WTC11 (cell line): Measurements from ENCODE around the gene RTL1. TPM values are rescaled to one million over a fixed set of nuclear protein-coding genes. Genes with fewer than 3 reads are reported as not detected.
A peak's percentile ranks its signal among the peaks of the same experiment; 100 is the strongest.

Experiments used
- ATAC-seq: fragments of 200-7000 bp; cut with Tn5 transposase; 2 replicates; pipeline ENCODE4 v1.10.0; 2021; ENCODE audit warnings: mild to moderate bottlenecking, moderate library complexity
- CTCF ChIA-PET: fragments of 300-600 bp; sonication (Branson Sonifier 250); formaldehyde crosslinking; loops from one replicate; lab custom pipeline; 2021; ENCODE audit warnings: antibody characterized with exemption; lab: Charles Lee
- POLR2A ChIA-PET: fragments of 350-600 bp; sonication (Branson Sonifier 250); formaldehyde crosslinking; loops from one replicate; lab custom pipeline; 2021; ENCODE audit warnings: antibody characterized with exemption; lab: Charles Lee
- DNase-seq: peaks from one replicate; pipeline ENCODE4 v3.0.0; 2021; ENCODE audit warnings: low spot score
- H3K27ac Mint-ChIP-seq: 2 replicates; pipeline ENCODE4 v1.8.0; 2021; ENCODE audit warnings: mixed read lengths
- H3K27me3 Mint-ChIP-seq: 2 replicates; pipeline ENCODE4 v1.8.0; 2021; ENCODE audit warnings: low read depth, mild to moderate bottlenecking, moderate library complexity, mixed read lengths
- H3K36me3 Mint-ChIP-seq: 2 replicates; pipeline ENCODE4 v1.8.0; 2021; ENCODE audit warnings: mixed read lengths
- H3K4me1 Mint-ChIP-seq: 2 replicates; pipeline ENCODE4 v1.8.0; 2022; ENCODE audit warnings: mixed read lengths
- H3K4me3 Mint-ChIP-seq: 2 replicates; pipeline ENCODE4 v1.8.0; 2021; ENCODE audit warnings: mild to moderate bottlenecking, moderate library complexity, mixed read lengths
- H3K9me3 Mint-ChIP-seq: 2 replicates; pipeline ENCODE4 v1.8.0; 2021; ENCODE audit warnings: mixed read lengths
- EMX1 ChIP-seq: fragments of 250-450 bp; sonication (Bioruptor Pico); IDR thresholded peaks from 2 replicates; pipeline ENCODE4 v1.8.0; 2021; ENCODE audit warnings: mild to moderate bottlenecking
- ESRRA ChIP-seq: sonication (generic); formaldehyde crosslinking; IDR thresholded peaks from 2 replicates; pipeline ENCODE4 v1.8.1; 2022; ENCODE audit warnings: mild to moderate bottlenecking, missing genetic modification reagents, borderline replicate concordance
- GABPB1 ChIP-seq: sonication (generic); formaldehyde crosslinking; IDR thresholded peaks from 2 replicates; pipeline ENCODE4 v1.8.1; 2023; ENCODE audit warnings: mild to moderate bottlenecking, missing genetic modification reagents
- JUN ChIP-seq: sonication (generic); formaldehyde crosslinking; IDR thresholded peaks from 2 replicates; pipeline ENCODE4 v1.8.0; 2023; ENCODE audit warnings: mild to moderate bottlenecking, missing genetic modification reagents
- MYBL2 ChIP-seq: sonication (generic); formaldehyde crosslinking; IDR thresholded peaks from 2 replicates; pipeline ENCODE4 v1.8.1; 2023; ENCODE audit warnings: mild to moderate bottlenecking, moderate library complexity, missing genetic modification reagents
- NFYB ChIP-seq: sonication (generic); formaldehyde crosslinking; conservative IDR thresholded peaks from 2 replicates; pipeline ENCODE4 v1.8.0; 2022; ENCODE audit warnings: low read depth, missing genetic modification reagents
- NR3C1 ChIP-seq: sonication (generic); formaldehyde crosslinking; conservative IDR thresholded peaks from 2 replicates; pipeline ENCODE4 v1.8.1; 2023; ENCODE audit warnings: low read depth, mild to moderate bottlenecking, missing genetic modification reagents
- RELA ChIP-seq: sonication (generic); formaldehyde crosslinking; IDR thresholded peaks from 2 replicates; pipeline ENCODE4 v1.8.1; 2022; ENCODE audit warnings: missing genetic modification reagents, mild to moderate bottlenecking, borderline replicate concordance
- RORB ChIP-seq: fragments of 250-450 bp; sonication (Bioruptor Pico); IDR thresholded peaks from 2 replicates; pipeline ENCODE4 v1.9.0; 2021; ENCODE audit warnings: mild to moderate bottlenecking
- TCF7 ChIP-seq: sonication (generic); formaldehyde crosslinking; IDR thresholded peaks from 2 replicates; pipeline ENCODE4 v1.8.0; 2022; ENCODE audit warnings: mild to moderate bottlenecking, low read depth, missing genetic modification reagents, moderate library complexity
- TEAD1 ChIP-seq: sonication (generic); formaldehyde crosslinking; IDR thresholded peaks from 2 replicates; pipeline ENCODE4 v1.8.0; 2022; ENCODE audit warnings: mild to moderate bottlenecking, missing genetic modification reagents
- ZNF138 ChIP-seq: sonication (generic); formaldehyde crosslinking; conservative IDR thresholded peaks from 2 replicates; pipeline ENCODE4 v1.8.1; 2022; ENCODE audit warnings: mild to moderate bottlenecking, moderate library complexity, missing genetic modification reagents
- ZNF263 ChIP-seq: sonication (generic); formaldehyde crosslinking; IDR thresholded peaks from 2 replicates; pipeline ENCODE4 v1.8.1; 2022; ENCODE audit warnings: low read depth, mild to moderate bottlenecking, moderate library complexity, missing genetic modification reagents
- ZNF416 ChIP-seq: fragments of 250-450 bp; sonication (Bioruptor Pico); IDR thresholded peaks from 2 replicates; pipeline ENCODE4 v1.9.0; 2021; ENCODE audit warnings: mild to moderate bottlenecking, inconsistent platforms
- total RNA-seq: library from RNA; stranded (reverse); gene quantifications from 3 replicates; pipeline ENCODE4 v1.2.3, GENCODE V29; 2021
- TF ChIP-seq, protein P1 (sequence below): sonication (generic); formaldehyde crosslinking; IDR thresholded peaks from 2 replicates; pipeline ENCODE4 v1.8.1; 2022; ENCODE audit warnings: missing genetic modification reagents, borderline replicate concordance
- TF ChIP-seq, protein P2 (sequence below): fragments of 250-450 bp; sonication (Bioruptor Pico); IDR thresholded peaks from 2 replicates; pipeline ENCODE4 v1.9.0; 2021; ENCODE audit warnings: mild to moderate bottlenecking, borderline replicate concordance
- TF ChIP-seq, protein P3 (sequence below): sonication (generic); formaldehyde crosslinking; IDR thresholded peaks from 2 replicates; pipeline ENCODE4 v1.8.1; 2023; ENCODE audit warnings: mild to moderate bottlenecking, missing genetic modification reagents, borderline replicate concordance
- TF ChIP-seq, protein P4 (sequence below): sonication (generic); formaldehyde crosslinking; IDR thresholded peaks from 2 replicates; pipeline ENCODE4 v1.8.0; 2023; ENCODE audit warnings: missing genetic modification reagents, mild to moderate bottlenecking, borderline replicate concordance

The RTL1 gene
- total RNA-seq, 1 experiment from 2014 or later = 0.07 TPM

DNA sequence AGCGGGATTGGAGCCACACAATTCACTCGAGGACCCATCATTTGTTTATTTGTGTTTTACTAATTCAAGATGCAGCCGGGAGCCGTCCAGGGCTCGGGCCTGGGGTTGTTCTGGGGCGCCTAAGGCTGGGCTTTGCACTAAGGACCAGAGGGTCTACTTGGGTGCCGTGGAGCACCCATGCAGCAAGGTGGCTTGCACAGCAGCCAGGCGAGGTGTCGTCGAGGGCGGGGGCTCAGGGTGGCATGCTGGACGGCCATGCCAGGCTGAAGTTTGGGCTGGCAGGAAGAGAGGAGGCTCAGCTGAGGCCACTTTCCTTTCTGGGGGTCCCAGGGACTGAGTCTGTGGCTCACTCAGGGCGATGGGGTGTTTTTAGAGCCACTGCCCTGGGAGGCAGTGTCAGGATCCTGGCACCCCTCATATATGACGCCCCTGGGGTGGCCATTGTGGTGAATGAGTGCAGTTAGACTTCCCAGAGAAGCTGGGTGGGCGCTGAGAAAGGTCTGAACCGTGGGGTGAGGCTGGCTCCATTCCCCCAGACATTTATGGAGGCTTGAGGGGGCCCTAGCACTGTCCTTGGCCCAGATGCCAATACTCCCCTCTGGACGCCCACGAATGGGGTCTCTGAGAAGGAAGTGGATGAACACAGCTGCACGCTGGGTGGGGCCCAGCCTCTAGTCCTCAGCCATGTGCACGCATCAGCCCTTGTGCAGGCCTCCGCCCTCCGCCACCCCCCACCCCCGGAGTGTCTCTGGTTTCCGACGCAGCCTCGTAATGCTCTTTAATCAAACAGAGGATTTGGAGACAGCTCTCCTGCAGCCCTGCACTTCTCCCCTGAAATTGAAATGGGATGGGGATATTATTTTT, 66.3 kb downstream of the RTL1 start:
- Mint-ChIP-seq H3K4me3 (no peak overlapping the region), H3K27me3 (0 out of 2 replicates have a peak, but pooled peaks cover 5% of the 10 kb centered on the region), H3K9me3 (0 out of 2 replicates have a peak, but pooled peaks cover 4% of the 10 kb centered on the region), H3K4me1 (peaks cover 47% of the 10 kb centered on the region), H3K36me3 (peaks cover 33% of the 10 kb centered on the region), H3K27ac (peak overlapping the region; percentile 50; the same call in 1 of the 2 replicates)
- CTCF ChIA-PET = no interaction called here
- TF ChIP-seq ZNF263 (CRISPR knock-in tag) (no peak), ESRRA (CRISPR knock-in tag) (no peak), EMX1 (CRISPR knock-in tag) (no peak), TEAD1 (CRISPR knock-in tag) (no peak), MYBL2 (CRISPR knock-in tag) (no peak), ZNF138 (CRISPR knock-in tag) (no peak), NR3C1 (CRISPR knock-in tag) (no peak), GABPB1 (CRISPR knock-in tag) (no peak), RELA (CRISPR knock-in tag) (no peak), NFYB (CRISPR knock-in tag) (no peak), RORB (CRISPR knock-in tag) (no peak), TCF7 (no peak), JUN (CRISPR knock-in tag) (no peak), ZNF416 (CRISPR knock-in tag) (no peak)
- TF ChIP-seq, protein P1, sequence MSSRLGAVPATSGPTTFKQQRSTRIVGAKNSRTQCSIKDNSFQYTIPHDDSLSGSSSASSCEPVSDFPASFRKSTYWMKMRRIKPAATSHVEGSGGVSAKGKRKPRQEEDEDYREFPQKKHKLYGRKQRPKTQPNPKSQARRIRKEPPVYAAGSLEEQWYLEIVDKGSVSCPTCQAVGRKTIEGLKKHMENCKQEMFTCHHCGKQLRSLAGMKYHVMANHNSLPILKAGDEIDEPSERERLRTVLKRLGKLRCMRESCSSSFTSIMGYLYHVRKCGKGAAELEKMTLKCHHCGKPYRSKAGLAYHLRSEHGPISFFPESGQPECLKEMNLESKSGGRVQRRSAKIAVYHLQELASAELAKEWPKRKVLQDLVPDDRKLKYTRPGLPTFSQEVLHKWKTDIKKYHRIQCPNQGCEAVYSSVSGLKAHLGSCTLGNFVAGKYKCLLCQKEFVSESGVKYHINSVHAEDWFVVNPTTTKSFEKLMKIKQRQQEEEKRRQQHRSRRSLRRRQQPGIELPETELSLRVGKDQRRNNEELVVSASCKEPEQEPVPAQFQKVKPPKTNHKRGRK (CRISPR knock-in tag) = no peak
- TF ChIP-seq, protein P2, sequence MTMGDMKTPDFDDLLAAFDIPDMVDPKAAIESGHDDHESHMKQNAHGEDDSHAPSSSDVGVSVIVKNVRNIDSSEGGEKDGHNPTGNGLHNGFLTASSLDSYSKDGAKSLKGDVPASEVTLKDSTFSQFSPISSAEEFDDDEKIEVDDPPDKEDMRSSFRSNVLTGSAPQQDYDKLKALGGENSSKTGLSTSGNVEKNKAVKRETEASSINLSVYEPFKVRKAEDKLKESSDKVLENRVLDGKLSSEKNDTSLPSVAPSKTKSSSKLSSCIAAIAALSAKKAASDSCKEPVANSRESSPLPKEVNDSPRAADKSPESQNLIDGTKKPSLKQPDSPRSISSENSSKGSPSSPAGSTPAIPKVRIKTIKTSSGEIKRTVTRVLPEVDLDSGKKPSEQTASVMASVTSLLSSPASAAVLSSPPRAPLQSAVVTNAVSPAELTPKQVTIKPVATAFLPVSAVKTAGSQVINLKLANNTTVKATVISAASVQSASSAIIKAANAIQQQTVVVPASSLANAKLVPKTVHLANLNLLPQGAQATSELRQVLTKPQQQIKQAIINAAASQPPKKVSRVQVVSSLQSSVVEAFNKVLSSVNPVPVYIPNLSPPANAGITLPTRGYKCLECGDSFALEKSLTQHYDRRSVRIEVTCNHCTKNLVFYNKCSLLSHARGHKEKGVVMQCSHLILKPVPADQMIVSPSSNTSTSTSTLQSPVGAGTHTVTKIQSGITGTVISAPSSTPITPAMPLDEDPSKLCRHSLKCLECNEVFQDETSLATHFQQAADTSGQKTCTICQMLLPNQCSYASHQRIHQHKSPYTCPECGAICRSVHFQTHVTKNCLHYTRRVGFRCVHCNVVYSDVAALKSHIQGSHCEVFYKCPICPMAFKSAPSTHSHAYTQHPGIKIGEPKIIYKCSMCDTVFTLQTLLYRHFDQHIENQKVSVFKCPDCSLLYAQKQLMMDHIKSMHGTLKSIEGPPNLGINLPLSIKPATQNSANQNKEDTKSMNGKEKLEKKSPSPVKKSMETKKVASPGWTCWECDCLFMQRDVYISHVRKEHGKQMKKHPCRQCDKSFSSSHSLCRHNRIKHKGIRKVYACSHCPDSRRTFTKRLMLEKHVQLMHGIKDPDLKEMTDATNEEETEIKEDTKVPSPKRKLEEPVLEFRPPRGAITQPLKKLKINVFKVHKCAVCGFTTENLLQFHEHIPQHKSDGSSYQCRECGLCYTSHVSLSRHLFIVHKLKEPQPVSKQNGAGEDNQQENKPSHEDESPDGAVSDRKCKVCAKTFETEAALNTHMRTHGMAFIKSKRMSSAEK (CRISPR knock-in tag) = no peak
- TF ChIP-seq, protein P3, sequence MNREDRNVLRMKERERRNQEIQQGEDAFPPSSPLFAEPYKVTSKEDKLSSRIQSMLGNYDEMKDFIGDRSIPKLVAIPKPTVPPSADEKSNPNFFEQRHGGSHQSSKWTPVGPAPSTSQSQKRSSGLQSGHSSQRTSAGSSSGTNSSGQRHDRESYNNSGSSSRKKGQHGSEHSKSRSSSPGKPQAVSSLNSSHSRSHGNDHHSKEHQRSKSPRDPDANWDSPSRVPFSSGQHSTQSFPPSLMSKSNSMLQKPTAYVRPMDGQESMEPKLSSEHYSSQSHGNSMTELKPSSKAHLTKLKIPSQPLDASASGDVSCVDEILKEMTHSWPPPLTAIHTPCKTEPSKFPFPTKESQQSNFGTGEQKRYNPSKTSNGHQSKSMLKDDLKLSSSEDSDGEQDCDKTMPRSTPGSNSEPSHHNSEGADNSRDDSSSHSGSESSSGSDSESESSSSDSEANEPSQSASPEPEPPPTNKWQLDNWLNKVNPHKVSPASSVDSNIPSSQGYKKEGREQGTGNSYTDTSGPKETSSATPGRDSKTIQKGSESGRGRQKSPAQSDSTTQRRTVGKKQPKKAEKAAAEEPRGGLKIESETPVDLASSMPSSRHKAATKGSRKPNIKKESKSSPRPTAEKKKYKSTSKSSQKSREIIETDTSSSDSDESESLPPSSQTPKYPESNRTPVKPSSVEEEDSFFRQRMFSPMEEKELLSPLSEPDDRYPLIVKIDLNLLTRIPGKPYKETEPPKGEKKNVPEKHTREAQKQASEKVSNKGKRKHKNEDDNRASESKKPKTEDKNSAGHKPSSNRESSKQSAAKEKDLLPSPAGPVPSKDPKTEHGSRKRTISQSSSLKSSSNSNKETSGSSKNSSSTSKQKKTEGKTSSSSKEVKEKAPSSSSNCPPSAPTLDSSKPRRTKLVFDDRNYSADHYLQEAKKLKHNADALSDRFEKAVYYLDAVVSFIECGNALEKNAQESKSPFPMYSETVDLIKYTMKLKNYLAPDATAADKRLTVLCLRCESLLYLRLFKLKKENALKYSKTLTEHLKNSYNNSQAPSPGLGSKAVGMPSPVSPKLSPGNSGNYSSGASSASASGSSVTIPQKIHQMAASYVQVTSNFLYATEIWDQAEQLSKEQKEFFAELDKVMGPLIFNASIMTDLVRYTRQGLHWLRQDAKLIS (CRISPR knock-in tag) = no peak
- TF ChIP-seq, protein P4, sequence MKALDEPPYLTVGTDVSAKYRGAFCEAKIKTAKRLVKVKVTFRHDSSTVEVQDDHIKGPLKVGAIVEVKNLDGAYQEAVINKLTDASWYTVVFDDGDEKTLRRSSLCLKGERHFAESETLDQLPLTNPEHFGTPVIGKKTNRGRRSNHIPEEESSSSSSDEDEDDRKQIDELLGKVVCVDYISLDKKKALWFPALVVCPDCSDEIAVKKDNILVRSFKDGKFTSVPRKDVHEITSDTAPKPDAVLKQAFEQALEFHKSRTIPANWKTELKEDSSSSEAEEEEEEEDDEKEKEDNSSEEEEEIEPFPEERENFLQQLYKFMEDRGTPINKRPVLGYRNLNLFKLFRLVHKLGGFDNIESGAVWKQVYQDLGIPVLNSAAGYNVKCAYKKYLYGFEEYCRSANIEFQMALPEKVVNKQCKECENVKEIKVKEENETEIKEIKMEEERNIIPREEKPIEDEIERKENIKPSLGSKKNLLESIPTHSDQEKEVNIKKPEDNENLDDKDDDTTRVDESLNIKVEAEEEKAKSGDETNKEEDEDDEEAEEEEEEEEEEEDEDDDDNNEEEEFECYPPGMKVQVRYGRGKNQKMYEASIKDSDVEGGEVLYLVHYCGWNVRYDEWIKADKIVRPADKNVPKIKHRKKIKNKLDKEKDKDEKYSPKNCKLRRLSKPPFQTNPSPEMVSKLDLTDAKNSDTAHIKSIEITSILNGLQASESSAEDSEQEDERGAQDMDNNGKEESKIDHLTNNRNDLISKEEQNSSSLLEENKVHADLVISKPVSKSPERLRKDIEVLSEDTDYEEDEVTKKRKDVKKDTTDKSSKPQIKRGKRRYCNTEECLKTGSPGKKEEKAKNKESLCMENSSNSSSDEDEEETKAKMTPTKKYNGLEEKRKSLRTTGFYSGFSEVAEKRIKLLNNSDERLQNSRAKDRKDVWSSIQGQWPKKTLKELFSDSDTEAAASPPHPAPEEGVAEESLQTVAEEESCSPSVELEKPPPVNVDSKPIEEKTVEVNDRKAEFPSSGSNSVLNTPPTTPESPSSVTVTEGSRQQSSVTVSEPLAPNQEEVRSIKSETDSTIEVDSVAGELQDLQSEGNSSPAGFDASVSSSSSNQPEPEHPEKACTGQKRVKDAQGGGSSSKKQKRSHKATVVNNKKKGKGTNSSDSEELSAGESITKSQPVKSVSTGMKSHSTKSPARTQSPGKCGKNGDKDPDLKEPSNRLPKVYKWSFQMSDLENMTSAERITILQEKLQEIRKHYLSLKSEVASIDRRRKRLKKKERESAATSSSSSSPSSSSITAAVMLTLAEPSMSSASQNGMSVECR (CRISPR knock-in tag) = no peak
- ATAC-seq (no peak), DNase-seq (no peak)
- POLR2A ChIA-PET = no interaction called here
